Suprapubic skin (tissue), 4 donors: ENCODE measurements around the gene ARHGAP30.

Experiments
- CTCF ChIP-seq, 2 donors: fragments of 200-600 bp in 1 of 2; fragments of 450-650 bp in 1 of 2; sonication (generic) in 1 of 2; IDR thresholded peaks; one replicate each; pipeline ENCODE4 v1.5.1; 2016 to 2019; ENCODE audit warnings: antibody characterized with exemption in 2 of 2, mild to moderate bottlenecking in 1 of 2, moderate library complexity in 1 of 2
- EP300 ChIP-seq: sonication (generic); formaldehyde crosslinking; IDR thresholded peaks from one replicate; pipeline ENCODE4 v1.6.1; 2017; ENCODE audit warnings: antibody characterized with exemption
- POLR2A ChIP-seq, 2 donors: fragments of 450-650 bp; IDR thresholded peaks; one replicate each; pipeline ENCODE4 v1.6.1; 2017; ENCODE audit warnings: antibody characterized with exemption in 2 of 2, mild to moderate bottlenecking in 2 of 2, moderate library complexity in 2 of 2
- POLR2AphosphoS5 ChIP-seq, 3 donors: sonication (generic); formaldehyde crosslinking; IDR thresholded peaks; one replicate each; pipeline ENCODE4 v1.6.1; 2017; ENCODE audit warnings: antibody characterized with exemption in 3 of 3

DNA sequence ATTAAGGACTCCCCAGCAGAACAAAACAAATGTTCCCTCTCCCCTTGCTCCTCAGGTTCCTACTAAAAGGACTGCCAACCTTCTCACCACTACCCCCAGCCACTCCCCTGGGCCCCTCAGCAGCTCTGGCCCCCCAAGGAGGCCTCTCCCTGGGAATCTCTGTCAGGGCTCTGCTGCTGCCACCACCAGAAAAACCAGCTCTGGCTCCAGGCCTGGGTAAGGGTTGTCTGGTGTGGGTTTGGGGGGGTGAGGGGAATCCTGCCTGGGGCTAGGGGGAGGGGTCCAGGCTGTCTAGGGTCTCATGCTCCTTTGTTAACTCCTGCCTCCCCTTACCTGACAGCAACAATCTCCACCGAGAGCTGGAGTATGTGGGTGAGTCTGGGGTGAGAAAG lies 14.9 kb upstream of the ARHGAP30 start:
- no peak for TF ChIP-seq CTCF (IDR thresholded peaks at IDR 0.05)
- TF ChIP-seq EP300 = no peak
- no peak for TF ChIP-seq POLR2A (IDR thresholded peaks at IDR 0.05)
- TF ChIP-seq POLR2AphosphoS5 (IDR thresholded peaks at IDR 0.05) = no peak
